Spleen (tissue), 11 donors: ENCODE results near the gene TAF9. TPM values are rescaled to one million over a fixed set of nuclear protein-coding genes. Genes with fewer than 3 reads are reported as not detected.
A peak's percentile ranks its signal among the peaks of the same experiment; 100 is the strongest.
"Not testable (repeated sequence)": the region's sequence is repeated elsewhere in the genome, so short reads cannot be mapped to it uniquely, and the experiment has no call there.

ENCODE experiments used
- DNase-seq: peaks from one replicate; pipeline ENCODE4 v3.0.0-alpha.2; 2020
- H3K27ac ChIP-seq, 8 donors: fragments of 200-600 bp; sonication (generic) in 7 of 8; 1 replicate in 4 of 8; 2 replicates in 4 of 8; pipeline versions ENCODE4 v1.5.0 to v1.8.0; 2016 to 2021; ENCODE audit warnings: inconsistent platforms in 4 of 8, mild to moderate bottlenecking in 4 of 8, moderate library complexity in 1 of 8
- H3K27me3 ChIP-seq, 7 donors: fragments of 200-600 bp; sonication (generic) in 6 of 7; replicated peaks in 1 of 7; 1 replicate in 4 of 7; 2 replicates in 3 of 7; pipeline versions ENCODE4 v1.5.0 to v1.8.0; 2016 to 2021; ENCODE audit warnings: inconsistent platforms in 3 of 7, mild to moderate bottlenecking in 1 of 7
- H3K36me3 ChIP-seq, 6 donors: fragments of 200-600 bp; sonication (generic) in 5 of 6; 1 replicate in 4 of 6; 2 replicates in 2 of 6; pipeline versions ENCODE4 v1.5.0 to v1.8.0; 2016 to 2021; ENCODE audit warnings: inconsistent platforms in 2 of 6
- H3K4me1 ChIP-seq, 6 donors: fragments of 200-600 bp; sonication (generic) in 5 of 6; 1 replicate in 3 of 6; 2 replicates in 3 of 6; pipeline versions ENCODE4 v1.5.0 to v1.8.0; 2016 to 2021; ENCODE audit warnings: inconsistent platforms in 3 of 6
- H3K4me3 ChIP-seq, 8 donors: fragments of 200-600 bp; sonication (generic) in 7 of 8; 1 replicate in 4 of 8; 2 replicates in 4 of 8; pipeline versions ENCODE4 v1.5.0 to v1.8.0; 2016 to 2021; ENCODE audit warnings: inconsistent platforms in 4 of 8, mild to moderate bottlenecking in 4 of 8, moderate library complexity in 2 of 8
- H3K9me3 ChIP-seq, 8 donors: fragments of 200-600 bp; sonication (generic) in 7 of 8; 1 replicate in 4 of 8; 2 replicates in 4 of 8; pipeline versions ENCODE4 v1.5.0 to v1.8.0; 2016 to 2021; ENCODE audit warnings: inconsistent platforms in 4 of 8
- POLR2A ChIP-seq, 3 donors: fragments of 450-650 bp; IDR thresholded peaks; one replicate each; pipeline ENCODE4 v1.5.1; 2017; ENCODE audit warnings: antibody characterized with exemption in 3 of 3, mild to moderate bottlenecking in 1 of 3
- POLR2AphosphoS5 ChIP-seq, 3 donors: sonication (generic); formaldehyde crosslinking; IDR thresholded peaks; one replicate each; pipeline ENCODE4 v1.5.1; 2017; ENCODE audit warnings: antibody characterized with exemption in 3 of 3
- whole genome bisulfite sequencing, 5 donors: extraction: QIAGEN DNeasy Blood & Tissue Kit in 3 of 5; methylation state at CpG; one replicate each; pipeline versions ENCODE4 v1.1.5 to v1.1.7; 2013 to 2018; 5-methylcytosine and 5-hydroxymethylcytosine counted together
- intact Hi-C: fragments of 100-400 bp; cut with DNase I; formaldehyde crosslinking; loops from one replicate; pipeline ENCODE4 v1.15.0; 2023; ENCODE audit warnings: low total_unique reads
- polyA plus RNA-seq, 3 donors: library from polyadenylated mRNA; stranded (reverse); fragments of 200-250 nt; gene quantifications; one replicate each; pipeline ENCODE4 v1.2.1, GENCODE V29; 2013
- total RNA-seq, 7 donors: library from RNA; depleted of rRNA in 3 of 7; stranded (reverse); fragments of >200 nt in 3 of 7; fragmentation: NEBNext Ultra II Directional in 4 of 7; extraction: Animal tissue kit (Norgen Biotek cat#: 25700) in 4 of 7; gene quantifications; one replicate each; pipeline versions ENCODE4 v1.1.0 to v1.2.1, GENCODE V29; 2016 to 2021
- TF ChIP-seq, protein P1 (sequence below), 11 experiments: fragments of 200-600 bp in 7 of 11; fragments of 450-650 bp in 4 of 11; sonication (generic) in 4 of 11; IDR thresholded peaks in 8 of 11; conservative IDR thresholded peaks in 3 of 11; 1 replicate in 7 of 11; 2 replicates in 4 of 11; pipeline versions ENCODE4 v1.4.0 to v1.8.0; 2016 to 2021; ENCODE audit warnings: antibody characterized with exemption in 11 of 11, inconsistent platforms in 4 of 11, mild to moderate bottlenecking in 1 of 11
- donor health status: healthy with polysubstance abuse.
- donor health status: DM: no; HTN: no; CAD: no; lungs with moderate emphysema.
- donor health status: DM: no; HTN: no; CAD: no.
- donor health status: Bipolar disorder and iron deficiency.
- donor health status: healthy.
- donor health status: DM: no; HTN: no; CAD: no.
- donor health status: DM: yes; HTN: yes; CAD: no.

TAF9 gene
- total and polyA plus RNA-seq, 10 donors = 33.5 to 61.6 (median 37.5) TPM

DNA sequence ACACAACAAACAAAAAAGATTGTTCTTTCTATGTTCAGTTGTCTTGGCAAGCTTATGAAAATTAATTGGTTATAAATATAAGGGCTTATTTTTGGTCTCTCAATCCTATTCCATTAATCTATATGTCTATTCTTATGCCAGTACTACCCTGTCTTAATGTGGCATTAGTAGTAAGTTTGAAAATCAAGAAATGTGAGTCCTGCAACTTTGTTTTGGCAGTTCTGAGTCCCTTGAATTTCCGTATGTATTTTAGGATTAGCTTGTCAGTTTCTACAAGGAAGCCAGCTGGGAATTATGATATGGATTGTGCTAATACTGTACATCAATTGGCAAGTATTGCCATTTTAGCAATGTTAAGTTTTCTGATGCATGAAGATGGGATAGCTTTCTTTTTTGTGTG lies 26.2 kb downstream of the TAF9 start:
- no peak for DNase-seq
- intact Hi-C loops = no loop called here
- WGBS, 5 donors = 78 to 96% (median 93%) methylated on average over 1 of the region's 1 CpG
- no peak overlapping the region for H3K27ac ChIP-seq
- H3K4me3 ChIP-seq = no peak overlapping the region
- H3K27me3 ChIP-seq = no peaks in the 10 kb centered on the region
- H3K36me3 ChIP-seq = no peaks in the 10 kb centered on the region
- no peaks in the 10 kb centered on the region for H3K9me3 ChIP-seq
- no peak for TF ChIP-seq POLR2A (IDR thresholded peaks at IDR 0.05)
- H3K4me1 ChIP-seq = no peaks in the 10 kb centered on the region

DNA sequence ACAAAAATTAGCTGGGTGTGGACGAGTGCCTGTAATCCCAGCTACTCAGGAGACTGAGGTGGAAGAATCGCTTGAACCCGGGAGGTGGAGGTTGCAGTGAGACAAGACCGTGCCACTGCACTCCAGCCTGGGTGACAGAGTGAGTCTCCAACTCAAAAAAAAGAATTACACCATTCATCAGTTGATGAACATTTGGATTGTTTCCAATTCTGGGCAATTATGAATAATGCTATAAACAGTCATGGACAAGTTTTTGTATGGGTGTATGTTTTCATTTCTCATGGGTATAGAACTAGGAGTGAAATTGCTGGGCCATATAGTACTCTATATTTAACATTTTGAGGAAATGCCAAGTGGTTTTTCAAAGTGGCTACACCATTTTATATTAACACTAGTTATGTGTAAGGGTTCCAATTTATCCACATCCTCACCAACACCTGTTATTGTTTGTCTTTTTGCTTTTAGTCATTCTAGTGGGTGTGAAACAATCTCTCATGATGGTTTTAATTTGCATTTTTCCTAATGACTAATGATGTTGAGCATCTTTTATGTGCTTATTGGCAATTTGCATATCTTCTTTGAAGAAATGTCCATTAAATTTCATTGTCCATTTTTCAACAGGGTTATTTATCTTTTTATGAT lies 27.7 kb downstream of the TAF9 start:
- intact Hi-C loops = no loop called here
- TF ChIP-seq POLR2A (IDR thresholded peaks at IDR 0.05) (no peak), POLR2AphosphoS5 (IDR thresholded peaks at IDR 0.05) (no peak)
- TF ChIP-seq, protein P1, sequence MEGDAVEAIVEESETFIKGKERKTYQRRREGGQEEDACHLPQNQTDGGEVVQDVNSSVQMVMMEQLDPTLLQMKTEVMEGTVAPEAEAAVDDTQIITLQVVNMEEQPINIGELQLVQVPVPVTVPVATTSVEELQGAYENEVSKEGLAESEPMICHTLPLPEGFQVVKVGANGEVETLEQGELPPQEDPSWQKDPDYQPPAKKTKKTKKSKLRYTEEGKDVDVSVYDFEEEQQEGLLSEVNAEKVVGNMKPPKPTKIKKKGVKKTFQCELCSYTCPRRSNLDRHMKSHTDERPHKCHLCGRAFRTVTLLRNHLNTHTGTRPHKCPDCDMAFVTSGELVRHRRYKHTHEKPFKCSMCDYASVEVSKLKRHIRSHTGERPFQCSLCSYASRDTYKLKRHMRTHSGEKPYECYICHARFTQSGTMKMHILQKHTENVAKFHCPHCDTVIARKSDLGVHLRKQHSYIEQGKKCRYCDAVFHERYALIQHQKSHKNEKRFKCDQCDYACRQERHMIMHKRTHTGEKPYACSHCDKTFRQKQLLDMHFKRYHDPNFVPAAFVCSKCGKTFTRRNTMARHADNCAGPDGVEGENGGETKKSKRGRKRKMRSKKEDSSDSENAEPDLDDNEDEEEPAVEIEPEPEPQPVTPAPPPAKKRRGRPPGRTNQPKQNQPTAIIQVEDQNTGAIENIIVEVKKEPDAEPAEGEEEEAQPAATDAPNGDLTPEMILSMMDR (IDR thresholded peaks at IDR 0.05 in 8 of 11, conservative IDR thresholded peaks at IDR 0.05 in 3 of 11) = no peak
- H3K4me3 ChIP-seq = no peak overlapping the region
- H3K9me3 ChIP-seq = no peaks in the 10 kb centered on the region
- H3K27ac ChIP-seq = no peak overlapping the region
- no peaks in the 10 kb centered on the region for H3K4me1 ChIP-seq
- no peaks in the 10 kb centered on the region for H3K27me3 ChIP-seq
- WGBS, 5 donors = 88 to 96% (median 94%) methylated on average over 4 of the region's 4 CpGs
- DNase-seq = no peak
- H3K36me3 ChIP-seq = no peaks in the 10 kb centered on the region

DNA sequence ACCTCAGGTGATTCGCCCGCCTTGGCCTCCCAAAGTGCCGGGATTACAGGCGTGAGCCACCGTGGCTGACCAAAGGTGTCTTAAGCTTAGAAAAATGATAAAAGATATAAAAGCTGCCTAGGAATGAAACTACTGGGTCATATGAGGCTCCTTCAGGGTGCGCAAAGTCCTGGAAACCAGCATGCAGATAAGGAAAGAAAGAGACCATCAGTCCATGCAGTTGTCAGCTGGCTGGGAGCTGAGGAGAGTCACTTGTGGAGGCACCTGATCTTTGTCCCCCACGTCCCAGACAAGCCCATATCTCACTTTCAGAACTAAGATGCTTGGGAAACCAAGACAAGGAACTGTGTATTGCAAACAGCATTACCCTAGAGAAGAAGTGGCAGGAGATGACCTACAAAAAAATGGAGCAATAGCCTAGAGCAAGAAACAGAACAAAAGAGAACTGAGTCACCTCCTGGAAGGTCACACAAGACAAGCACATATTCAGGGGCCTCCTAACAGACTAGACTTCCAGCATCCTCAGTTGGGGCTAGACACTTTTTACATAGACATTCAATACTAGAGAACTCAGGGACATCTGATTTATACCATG lies 33.9 kb downstream of the TAF9 start:
- Histone ChIP-seq H3K27ac (peak overlapping the region in 4 of 8 donors; percentile 45 to 73 (median 60)), H3K4me1 (peaks cover 0 to 41% (median 26%) of the 10 kb centered on the region in 6 donors), H3K36me3 (no peaks in the 10 kb centered on the region), H3K4me3 (no peak overlapping the region), H3K9me3 (no peaks in the 10 kb centered on the region), H3K27me3 (no peaks in the 10 kb centered on the region)
- intact Hi-C loops = loop anchor here (10.0 kb wide), 1 partner anchor 171 kb away; the partner anchor contains the start of gene CCNB1
- no peak for DNase-seq
- 82 to 96% (median 88%) methylated on average over 7 of the region's 7 CpGs for WGBS, 5 donors
- TF ChIP-seq POLR2AphosphoS5 (IDR thresholded peaks at IDR 0.05) (no peak), POLR2A (IDR thresholded peaks at IDR 0.05) (no peak)
- TF ChIP-seq, protein P1 (IDR thresholded peaks at IDR 0.05 in 8 of 11, conservative IDR thresholded peaks at IDR 0.05 in 3 of 11) = no peak

DNA sequence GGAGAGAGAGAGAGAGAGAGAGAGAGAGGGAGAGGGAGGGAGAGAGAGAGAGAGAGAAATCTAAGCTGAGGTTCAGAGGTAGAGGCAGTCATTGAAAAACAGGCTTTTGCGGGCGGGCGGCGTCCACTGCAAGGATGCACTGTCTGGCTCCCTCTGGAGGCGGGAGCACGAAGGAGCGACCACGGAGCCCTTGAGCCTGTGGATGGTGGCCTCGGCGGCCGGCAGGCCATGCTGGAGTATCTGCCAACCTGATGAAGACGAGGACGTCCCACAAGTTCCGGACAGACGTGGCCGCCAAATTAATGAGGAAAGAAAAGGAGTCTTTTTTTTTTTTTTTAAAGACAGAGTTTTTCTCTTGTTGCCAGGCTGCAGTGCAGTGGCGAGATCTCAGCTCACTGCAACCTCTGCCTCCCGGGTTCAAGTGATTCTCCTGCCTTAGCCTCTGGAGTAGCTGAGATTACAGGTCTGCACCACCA lies 34.5 kb downstream of the TAF9 start:
- 12 to 15% (median 13%) methylated on average over 18 of the region's 18 CpGs for WGBS, 5 donors
- Histone ChIP-seq H3K27me3 (no peaks in the 10 kb centered on the region), H3K4me1 (peaks cover 0 to 41% (median 26%) of the 10 kb centered on the region in 6 donors), H3K4me3 (peak overlapping the region in 1 of 8 donors; percentile 5), H3K27ac (peak overlapping the region in 4 of 8 donors; percentile 45 to 73 (median 60)), H3K36me3 (no peaks in the 10 kb centered on the region), H3K9me3 (no peaks in the 10 kb centered on the region)
- peak; percentile 96 for DNase-seq
- TF ChIP-seq POLR2AphosphoS5 (IDR thresholded peaks at IDR 0.05) = peak; percentile 58 to 78 (median 63)
- TF ChIP-seq, protein P1 (IDR thresholded peaks at IDR 0.05 in 8 of 11, conservative IDR thresholded peaks at IDR 0.05 in 3 of 11) = peak; percentile 46 to 90 (median 78)
- no peak for TF ChIP-seq POLR2A (IDR thresholded peaks at IDR 0.05)
- intact Hi-C loops = loop anchor here (10.0 kb wide), 1 partner anchor 170 kb away; the partner anchor contains the start of gene CCNB1

DNA sequence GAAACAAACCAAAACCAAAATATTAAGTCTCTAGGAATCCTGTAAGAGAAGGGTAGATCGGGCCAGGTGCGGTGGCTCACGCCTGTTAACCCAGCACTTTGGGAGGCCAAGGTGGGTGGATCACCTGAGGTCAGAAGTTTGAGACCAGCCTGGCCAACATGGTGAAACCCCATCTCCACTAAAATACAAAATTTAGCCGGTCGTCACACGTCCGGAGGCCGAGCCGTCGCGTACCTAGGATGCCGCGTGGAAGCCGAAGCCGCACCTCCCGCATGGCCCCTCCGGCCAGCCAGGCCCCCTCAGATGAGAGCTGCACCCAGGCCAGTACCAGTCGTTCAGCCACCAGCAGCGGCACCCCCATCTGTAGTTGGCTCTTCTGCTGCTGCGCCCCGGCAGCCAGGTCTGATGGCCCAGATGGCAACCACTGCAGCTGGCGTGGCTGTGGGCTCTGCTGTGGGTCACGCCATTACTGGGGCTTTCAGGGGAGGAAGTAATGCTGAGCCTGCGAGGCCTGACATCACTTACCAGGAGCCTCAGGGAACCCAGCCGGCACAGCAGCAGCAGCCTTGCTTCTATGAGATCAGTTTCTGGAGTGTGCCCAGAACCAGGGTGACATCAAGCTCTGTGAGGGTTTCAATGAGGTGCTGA lies 35.5 kb downstream of the TAF9 start:
- H3K27me3 ChIP-seq, H3K27ac ChIP-seq, H3K9me3 ChIP-seq, H3K4me3 ChIP-seq, H3K36me3 ChIP-seq: not testable (repeated sequence)
- peaks cover 0 to 41% (median 26%) of the 10 kb centered on the region in 6 donors for H3K4me1 ChIP-seq
- intact Hi-C loops = loop anchor here (10.0 kb wide), 1 partner anchor 169 kb away; the partner anchor contains the start of gene CCNB1
- WGBS, 5 donors = 95 to 99% (median 96%) methylated on average over 18 to 25 of the region's 25 CpGs
- DNase-seq = peak; percentile 80
